Measurements from ENCODE around the gene NTN1.

DNA sequence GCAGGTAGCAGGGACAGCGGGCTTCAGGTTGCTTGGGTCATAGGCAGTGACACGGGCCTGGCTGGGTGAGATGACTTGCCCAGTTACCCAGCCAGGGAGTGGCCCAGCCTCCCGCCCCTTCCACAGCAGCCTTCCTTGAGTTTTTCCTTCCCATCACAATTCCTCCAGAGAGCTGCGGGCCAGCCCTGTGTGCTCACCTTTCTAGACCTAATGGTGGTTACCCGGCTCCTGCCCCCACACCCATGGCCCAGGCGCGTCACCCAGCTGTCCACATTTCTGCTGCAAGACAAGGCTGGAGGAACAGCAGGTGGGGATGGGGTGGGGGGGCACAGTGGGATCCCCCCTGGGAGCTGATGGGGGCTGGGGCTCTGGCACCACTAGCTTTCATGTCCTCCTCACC, 203.2 kb downstream of the NTN1 start:
- no peak for TF ChIP-seq CTCF (conservative IDR thresholded peaks at IDR 0.05)
- no peak for TF ChIP-seq ZFX (IDR thresholded peaks at IDR 0.05)

Measured in C4-2B (cell line).